Activated CD8-positive, alpha-beta T cell treated with anti-CD3 and anti-CD28 coated beads, Interleukin-2, amount 10 ng/mL, durations not matched to agents 7 days and 5 days (primary cell): ENCODE results near the gene MYO5C. TPM values are rescaled to one million over a fixed set of nuclear protein-coding genes. Genes with fewer than 3 reads are reported as not detected.
"Not testable (repeated sequence)": the region's sequence is repeated elsewhere in the genome, so short reads cannot be mapped to it uniquely, and the experiment has no call there.

Experiments used
- ATAC-seq: fragments of 150-1000 bp; cut with Tn5 transposase; one replicate; pipeline ENCODE4 v1.10.0; 2021; ENCODE audit warnings: moderate library complexity
- CTCF ChIA-PET: fragments of 350-600 bp; sonication (Branson Sonifier 250); formaldehyde crosslinking; loops from one replicate; lab custom pipeline; 2021; ENCODE audit warnings: antibody characterized with exemption; lab: Charles Lee
- POLR2A ChIA-PET: fragments of 350-600 bp; sonication (Branson Sonifier 250); formaldehyde crosslinking; loops from one replicate; lab custom pipeline; 2021; ENCODE audit warnings: antibody characterized with exemption; lab: Charles Lee
- DNase-seq: peaks from one replicate; pipeline ENCODE4 v3.0.0-alpha.2; 2020
- H3K27ac Mint-ChIP-seq: one replicate; pipeline ENCODE4 v1.8.0; 2021; ENCODE audit warnings: mild to moderate bottlenecking, mixed read lengths
- H3K27me3 Mint-ChIP-seq: one replicate; pipeline ENCODE4 v1.8.0; 2021; ENCODE audit warnings: low read depth, mixed read lengths
- H3K36me3 Mint-ChIP-seq: one replicate; pipeline ENCODE4 v1.8.0; 2021; ENCODE audit warnings: low read depth, mixed read lengths
- H3K4me1 Mint-ChIP-seq: one replicate; pipeline ENCODE4 v1.8.0; 2021; ENCODE audit warnings: low read depth, mixed read lengths
- H3K4me3 Mint-ChIP-seq: one replicate; pipeline ENCODE4 v1.8.0; 2021; ENCODE audit warnings: mild to moderate bottlenecking, mixed read lengths
- H3K9me3 Mint-ChIP-seq: one replicate; pipeline ENCODE4 v1.8.0; 2022; ENCODE audit warnings: mixed read lengths; ENCODE audit not compliant: insufficient read depth
- total RNA-seq, 2 experiments: library from RNA; stranded (reverse); gene quantifications; one replicate each; pipeline ENCODE4 v1.2.3, GENCODE V29; 2021

Gene MYO5C
- total RNA-seq, 2 experiments from 2014 or later = 2.5 to 3.2 TPM

- ChIA-PET POLR2A (interaction anchor here (1.0 to 1.6 kb wide), 2 partner anchors 10 to 26 kb away, joined by 3 to 4 read pairs; no protein-coding TSS in a partner anchor), CTCF (interaction anchor here (1.2 to 3.0 kb wide), 2 partner anchors 31 kb away, joined by 4 to 10 read pairs; no protein-coding TSS in a partner anchor)
- Mint-ChIP-seq H3K9me3 (no peaks in the 10 kb centered on the region), H3K36me3 (no peaks in the 10 kb centered on the region), H3K27ac (no peak overlapping the region), H3K4me3 (no peak overlapping the region), H3K4me1 (peaks cover 35% of the 10 kb centered on the region), H3K27me3 (peaks cover 13% of the 10 kb centered on the region)
- DNase-seq (no peak), ATAC-seq (no peak)
These were observed 7.3 kb downstream of the MYO5C start for GRCh38 chr15:52288051-52288942.

GRCh38 chr15:52287114-52287513, 8.5 kb downstream of the MYO5C start:
- Mint-ChIP-seq H3K4me3 (no peak overlapping the region), H3K27me3 (peaks cover 5% of the 10 kb centered on the region), H3K36me3 (no peaks in the 10 kb centered on the region), H3K27ac (no peak overlapping the region), H3K4me1 (peaks cover 29% of the 10 kb centered on the region), H3K9me3 (no peaks in the 10 kb centered on the region)
- ChIA-PET CTCF (interaction anchor here (1.2 kb wide), 1 partner anchor 30 kb away, joined by 4 read pairs; no protein-coding TSS in a partner anchor), POLR2A (interaction anchor here (1.0 to 1.6 kb wide), 2 partner anchors 9 to 25 kb away, joined by 3 to 4 read pairs; no protein-coding TSS in a partner anchor)
- DNase-seq (no peak), ATAC-seq (no peak)

DNA sequence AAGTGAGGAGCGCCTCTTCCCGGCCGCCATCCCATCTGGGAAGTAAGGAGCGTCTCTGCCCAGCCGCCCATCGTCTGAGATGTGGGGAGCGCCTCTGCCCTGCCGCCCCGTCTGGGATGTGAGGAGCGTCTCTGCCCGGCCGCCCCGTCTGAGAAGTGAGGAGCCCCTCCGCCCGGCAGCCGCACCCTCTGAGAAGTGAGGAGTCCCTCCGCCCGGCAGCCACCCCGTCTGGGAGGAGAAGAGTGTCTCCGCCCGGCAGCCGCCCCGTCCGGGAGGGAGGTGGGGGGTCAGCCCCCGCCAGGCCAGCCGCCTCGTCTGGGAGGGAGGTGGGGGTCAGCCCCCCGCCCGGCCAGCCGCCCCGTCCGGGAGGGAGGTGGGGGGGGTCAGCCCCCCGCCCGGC, 9.7 kb downstream of the MYO5C start:
- DNase-seq, H3K36me3 Mint-ChIP-seq, POLR2A ChIA-PET, CTCF ChIA-PET, H3K27me3 Mint-ChIP-seq, H3K4me3 Mint-ChIP-seq, ATAC-seq, H3K9me3 Mint-ChIP-seq, H3K27ac Mint-ChIP-seq: not testable (repeated sequence)
- H3K4me1 Mint-ChIP-seq = peaks cover 23% of the 10 kb centered on the region

DNA sequence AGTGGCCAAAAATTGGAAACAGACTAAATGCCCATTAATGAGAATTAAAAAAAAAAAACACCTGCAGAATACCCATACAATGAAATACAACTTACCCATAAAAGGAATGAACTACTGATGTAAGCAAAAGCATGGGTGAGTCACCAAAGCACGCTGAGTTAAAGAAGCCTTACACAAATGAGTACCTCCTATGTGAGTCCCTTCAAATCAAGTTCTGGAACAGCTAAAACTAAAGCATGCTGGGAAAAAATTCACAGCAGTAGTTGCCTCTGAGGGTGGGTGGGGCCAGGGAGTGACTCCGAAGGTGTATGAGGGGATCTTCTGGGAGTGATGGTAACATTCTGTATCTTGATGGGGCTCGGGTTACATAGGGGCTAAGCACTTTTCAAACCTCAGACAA, 11.4 kb downstream of the MYO5C start:
- POLR2A ChIA-PET = no interaction called here
- H3K36me3 Mint-ChIP-seq = no peaks in the 10 kb centered on the region
- no peaks in the 10 kb centered on the region for H3K9me3 Mint-ChIP-seq
- H3K4me3 Mint-ChIP-seq = no peak overlapping the region
- DNase-seq (no peak), ATAC-seq (no peak)
- peaks cover 7% of the 10 kb centered on the region for H3K27me3 Mint-ChIP-seq
- no peak overlapping the region for H3K27ac Mint-ChIP-seq
- H3K4me1 Mint-ChIP-seq = peaks cover 6% of the 10 kb centered on the region
- CTCF ChIA-PET = no interaction called here

- peaks cover 9% of the 10 kb centered on the region for H3K27me3 Mint-ChIP-seq
- CTCF ChIA-PET = interaction anchor here (1.4 kb wide), 1 partner anchor 27 kb away, joined by 4 read pairs; no protein-coding TSS in a partner anchor
- H3K4me1 Mint-ChIP-seq = no peaks in the 10 kb centered on the region
- no peaks in the 10 kb centered on the region for H3K9me3 Mint-ChIP-seq
- no peak overlapping the region for H3K27ac Mint-ChIP-seq
- DNase-seq = no peak
- H3K4me3 Mint-ChIP-seq = no peak overlapping the region
- no peaks in the 10 kb centered on the region for H3K36me3 Mint-ChIP-seq
- ATAC-seq = no peak
- POLR2A ChIA-PET = no interaction called here
These were observed 12.3 kb downstream of the MYO5C start for GRCh38 chr15:52283281-52283680.

DNA sequence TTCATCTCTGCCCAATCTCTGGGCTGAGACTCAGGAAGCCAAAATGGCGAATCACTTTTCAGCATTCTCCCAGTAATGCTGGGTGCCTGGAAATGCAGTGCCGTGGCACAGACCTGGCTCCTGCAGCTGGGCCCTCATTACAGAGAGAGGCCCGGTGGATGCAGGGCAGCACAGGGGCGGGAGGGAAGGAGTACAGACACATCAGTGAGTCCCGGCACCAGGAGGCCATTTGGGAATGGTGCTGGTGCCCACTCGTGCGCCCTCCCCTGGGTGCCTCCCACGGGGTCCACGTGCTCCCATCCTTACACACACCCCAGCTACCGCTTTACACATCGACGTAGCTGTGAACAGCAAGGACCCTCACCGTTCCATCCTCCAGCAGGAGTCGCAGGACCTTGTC, 13.2 kb downstream of the MYO5C start:
- Mint-ChIP-seq H3K9me3 (no peaks in the 10 kb centered on the region), H3K4me1 (no peaks in the 10 kb centered on the region), H3K27me3 (peaks cover 10% of the 10 kb centered on the region), H3K4me3 (no peak overlapping the region), H3K36me3 (no peaks in the 10 kb centered on the region), H3K27ac (no peak overlapping the region)
- ChIA-PET POLR2A (no interaction called here), CTCF (interaction anchor here (0.7 to 1.4 kb wide), 2 partner anchors 26 to 27 kb away, joined by 3 to 4 read pairs; no protein-coding TSS in a partner anchor)
- no peak for DNase-seq
- ATAC-seq = no peak

GRCh38 chr15:52281085-52282035, 14.2 kb downstream of the MYO5C start:
- no peak for ATAC-seq
- no peak for DNase-seq
- no peaks in the 10 kb centered on the region for H3K36me3 Mint-ChIP-seq
- peaks cover 10% of the 10 kb centered on the region for H3K27me3 Mint-ChIP-seq
- H3K27ac Mint-ChIP-seq = no peak overlapping the region
- no peak overlapping the region for H3K4me3 Mint-ChIP-seq
- CTCF ChIA-PET = interaction anchor here (1.3 to 1.4 kb wide), 2 partner anchors 25 kb away, joined by 4 read pairs; no protein-coding TSS in a partner anchor
- no peaks in the 10 kb centered on the region for H3K4me1 Mint-ChIP-seq
- H3K9me3 Mint-ChIP-seq = no peaks in the 10 kb centered on the region
- POLR2A ChIA-PET = no interaction called here

GRCh38 chr15:52280326-52281084, 15.1 kb downstream of the MYO5C start:
- POLR2A ChIA-PET = interaction anchor here (0.7 to 1.2 kb wide), 2 partner anchors 19 to 279 kb away, joined by 3 to 5 read pairs; no protein-coding TSS in a partner anchor
- peaks cover 13% of the 10 kb centered on the region for H3K27me3 Mint-ChIP-seq

GRCh38 chr15:52278636-52279367, 16.8 kb downstream of the MYO5C start:
- no peak overlapping the region for H3K27ac Mint-ChIP-seq
- CTCF ChIA-PET = interaction anchor here (0.9 to 3.0 kb wide), 4 partner anchors 12 to 70 kb away, joined by 3 to 8 read pairs (median 4); no protein-coding TSS in a partner anchor
- ATAC-seq (no peak), DNase-seq (no peak)
- no peaks in the 10 kb centered on the region for H3K36me3 Mint-ChIP-seq
- H3K4me3 Mint-ChIP-seq = no peak overlapping the region
- no peaks in the 10 kb centered on the region for H3K9me3 Mint-ChIP-seq
- POLR2A ChIA-PET = interaction anchor here (0.8 to 1.2 kb wide), 2 partner anchors 17 kb away, joined by 3 to 5 read pairs; no protein-coding TSS in a partner anchor
- peaks cover 21% of the 10 kb centered on the region for H3K27me3 Mint-ChIP-seq
- H3K4me1 Mint-ChIP-seq = no peaks in the 10 kb centered on the region

More at GRCh38 chr15:52280326-52281084, 15.1 kb downstream of the MYO5C start:
- ATAC-seq (no peak), DNase-seq (no peak)
- Mint-ChIP-seq H3K9me3 (no peaks in the 10 kb centered on the region), H3K4me1 (no peaks in the 10 kb centered on the region), H3K36me3 (no peaks in the 10 kb centered on the region), H3K4me3 (no peak overlapping the region), H3K27ac (no peak overlapping the region)
- CTCF ChIA-PET = interaction anchor here (1.3 kb wide), 1 partner anchor 24 kb away, joined by 4 read pairs; no protein-coding TSS in a partner anchor

DNA sequence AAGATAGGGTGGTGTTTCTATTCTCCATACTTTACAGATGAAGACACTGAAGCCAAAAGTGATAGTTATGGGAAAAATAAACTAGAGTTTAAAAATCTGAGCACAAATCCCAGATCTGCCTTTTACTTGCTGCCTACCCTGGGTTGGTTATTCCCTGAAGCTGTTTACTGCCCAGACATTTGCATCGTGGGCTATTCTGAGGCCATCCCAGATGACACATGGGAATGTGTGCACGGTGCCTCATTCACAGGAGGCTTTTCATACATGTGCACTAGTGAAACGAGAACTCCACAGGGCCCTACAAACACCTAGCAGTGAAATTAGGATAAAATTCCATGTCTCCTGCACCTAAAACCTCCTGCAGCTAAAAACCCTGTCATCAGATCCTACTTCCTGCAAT, 17.5 kb downstream of the MYO5C start:
- Mint-ChIP-seq H3K9me3 (no peaks in the 10 kb centered on the region), H3K4me3 (no peak overlapping the region), H3K27me3 (peaks cover 23% of the 10 kb centered on the region), H3K4me1 (no peaks in the 10 kb centered on the region), H3K27ac (no peak overlapping the region), H3K36me3 (no peaks in the 10 kb centered on the region)
- ChIA-PET CTCF (interaction anchor here (1.6 to 3.0 kb wide), 3 partner anchors 12 to 21 kb away, joined by 4 to 10 read pairs (median 8); no protein-coding TSS in a partner anchor), POLR2A (interaction anchor here (0.8 kb wide), 2 partner anchors 9 to 16 kb away, joined by 3 to 4 read pairs; no protein-coding TSS in a partner anchor)
- ATAC-seq (no peak), DNase-seq (no peak)
